Activated CD4-positive, alpha-beta T cell treated with anti-CD3 and anti-CD28 coated beads, Interleukin-2, amount 50 U/mL, for 1 hour (primary cell): ENCODE data around the gene CDYL.
"Not testable (repeated sequence)": the region's sequence is repeated elsewhere in the genome, so short reads cannot be mapped to it uniquely, and the experiment has no call there.

Experiments
- DNase-seq: peaks from one replicate; pipeline ENCODE4 v3.0.0-alpha.2; 2020

The CDYL gene

DNA sequence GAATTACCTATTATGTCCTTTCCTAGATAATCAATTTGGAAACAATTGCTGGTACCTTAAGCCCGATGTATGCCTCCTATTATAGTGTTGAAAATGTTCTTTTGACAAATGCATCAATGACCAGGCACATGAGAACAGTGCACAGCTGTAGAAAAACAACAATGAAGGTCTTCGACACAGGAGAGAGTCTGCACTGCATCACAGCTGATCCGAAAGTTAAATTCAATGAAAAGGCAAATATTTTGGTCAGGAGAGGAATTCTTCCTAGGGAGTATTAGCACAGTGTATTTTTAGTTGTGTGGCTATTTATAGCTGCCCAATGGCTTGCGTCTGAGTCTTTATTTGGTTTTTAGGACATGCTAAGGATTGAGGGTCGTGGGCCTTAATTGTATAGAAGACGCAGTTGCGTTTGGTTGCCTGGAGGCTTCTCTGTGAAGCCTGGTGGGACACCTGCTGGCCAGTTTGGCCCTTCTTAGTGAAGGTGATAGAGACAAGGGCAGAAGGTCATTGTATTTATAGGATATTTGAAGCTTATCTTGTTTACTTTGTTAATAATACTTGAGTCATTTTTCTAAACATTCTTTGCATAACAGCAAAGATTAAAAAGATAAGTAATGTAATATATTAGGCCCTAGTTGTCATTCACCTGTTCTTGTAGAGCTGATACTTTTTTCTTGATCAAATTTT, 72.3 kb downstream of the CDYL start:
- DNase-seq = no peak

DNA sequence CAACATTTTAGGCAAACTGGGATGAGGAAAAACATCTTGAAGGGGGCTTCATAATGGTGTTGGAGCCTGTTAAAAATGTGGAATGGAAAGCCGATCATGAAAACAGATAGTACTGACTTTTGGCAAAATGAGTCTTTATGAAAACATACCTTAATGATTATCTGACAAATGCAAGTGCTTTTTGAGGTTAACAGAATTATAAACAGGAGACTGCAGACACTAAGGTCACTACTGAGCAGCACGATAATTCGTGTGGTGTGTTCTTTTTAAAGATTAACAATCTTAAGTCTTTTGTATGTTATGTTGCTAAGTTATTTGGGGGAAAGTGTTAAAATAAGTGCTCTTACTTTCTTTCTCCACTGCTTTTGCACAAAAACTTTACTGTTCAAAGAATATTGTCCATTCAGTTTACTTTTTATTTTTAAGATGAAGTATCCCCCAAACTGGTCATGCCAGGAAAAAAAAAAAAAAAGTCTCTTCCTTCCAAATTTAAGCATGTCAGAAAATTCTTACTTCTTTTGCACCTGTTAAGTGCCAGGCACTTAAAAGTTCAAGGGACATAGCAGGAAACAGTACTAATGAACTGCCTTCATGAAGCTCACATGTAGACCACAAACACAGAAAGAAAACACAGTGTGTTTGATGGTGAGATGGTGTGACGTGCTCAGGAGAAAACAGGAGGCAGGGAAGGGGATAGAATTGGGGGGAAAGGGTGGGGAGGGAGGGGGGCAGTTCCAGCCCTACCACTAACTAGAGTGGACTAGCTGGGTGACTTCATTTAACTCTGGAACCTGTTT, 73.2 kb downstream of the CDYL start:
- DNase-seq = no peak

DNA sequence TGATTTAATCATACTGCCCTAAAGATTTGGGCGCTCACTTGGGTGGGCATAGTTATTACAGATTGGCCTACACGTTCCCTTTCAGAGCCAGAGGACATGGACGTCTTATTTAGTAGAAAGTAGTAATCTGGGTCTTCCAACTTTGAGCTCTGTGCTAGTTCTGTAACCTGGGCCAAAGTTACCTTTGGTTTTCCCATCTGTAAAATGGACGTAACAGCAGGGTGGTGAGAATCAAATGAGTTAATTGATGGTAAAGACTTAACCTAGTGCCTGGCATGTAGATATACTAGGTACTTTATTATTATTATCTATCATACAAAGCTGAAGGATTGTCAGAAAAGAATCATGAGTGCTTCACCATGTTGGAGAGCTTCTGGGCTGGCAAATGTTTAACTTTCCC, 74.8 kb downstream of the CDYL start:
- no peak for DNase-seq

DNA sequence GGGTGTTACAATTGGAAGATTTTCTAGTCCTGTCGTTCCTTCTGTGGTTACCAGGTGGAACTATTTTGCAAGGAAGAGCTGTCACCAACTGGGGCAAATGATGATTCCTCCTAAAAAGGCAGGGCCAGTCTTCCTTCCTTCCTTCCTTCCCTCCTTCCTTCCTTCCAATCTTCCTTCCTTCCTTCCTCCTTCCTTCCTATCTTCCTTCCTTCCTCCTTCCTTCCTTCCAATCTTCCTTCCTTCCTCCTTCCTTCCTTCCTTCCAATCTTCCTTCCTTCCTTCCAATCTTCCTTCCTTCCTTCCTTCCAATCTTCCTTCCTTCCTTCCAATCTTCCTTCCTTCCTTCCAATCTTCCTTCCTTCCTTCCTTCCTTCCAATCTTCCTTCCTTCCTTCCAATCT, 76.0 kb downstream of the CDYL start:
- DNase-seq = not testable (repeated sequence)

DNA sequence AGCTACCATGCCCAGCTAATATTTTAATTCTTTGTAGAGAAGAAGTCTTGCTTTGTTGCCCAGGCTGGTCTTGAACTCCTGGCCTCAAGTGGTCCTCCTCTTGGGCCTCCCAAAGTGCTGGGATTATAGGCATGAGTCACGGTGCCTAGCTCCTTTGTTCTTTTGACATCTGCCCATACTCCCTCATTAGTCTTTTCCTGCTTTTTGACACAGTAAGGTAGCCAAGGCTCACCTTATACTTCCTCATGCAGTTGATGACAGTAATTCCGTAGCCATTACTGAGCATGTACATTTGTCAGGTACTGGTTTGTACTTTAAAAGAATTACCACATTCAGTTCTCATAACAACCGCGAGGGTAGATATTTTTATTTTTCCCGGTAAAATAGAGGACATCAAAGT, 76.7 kb downstream of the CDYL start:
- DNase-seq = no peak

DNA sequence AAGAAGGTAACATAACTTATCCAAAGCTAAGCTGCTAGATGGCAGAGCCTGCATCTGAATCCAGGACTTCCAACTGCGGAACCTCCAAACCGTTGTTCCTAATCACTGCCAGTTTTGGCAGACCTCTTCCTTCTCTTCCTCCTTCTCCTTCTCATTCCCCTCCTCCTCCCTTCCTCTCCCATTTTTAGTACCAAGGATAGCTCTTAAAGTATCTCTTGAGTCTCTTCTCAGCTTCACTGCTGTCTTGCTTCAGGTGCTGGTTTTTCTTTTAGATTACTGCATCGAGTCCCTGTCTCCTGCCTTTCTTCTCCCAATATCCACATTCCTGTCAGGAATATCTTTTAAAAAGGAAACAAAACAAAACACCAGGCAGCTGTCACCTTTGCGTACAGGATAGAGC, 77.1 kb downstream of the CDYL start:
- no peak for DNase-seq

DNA sequence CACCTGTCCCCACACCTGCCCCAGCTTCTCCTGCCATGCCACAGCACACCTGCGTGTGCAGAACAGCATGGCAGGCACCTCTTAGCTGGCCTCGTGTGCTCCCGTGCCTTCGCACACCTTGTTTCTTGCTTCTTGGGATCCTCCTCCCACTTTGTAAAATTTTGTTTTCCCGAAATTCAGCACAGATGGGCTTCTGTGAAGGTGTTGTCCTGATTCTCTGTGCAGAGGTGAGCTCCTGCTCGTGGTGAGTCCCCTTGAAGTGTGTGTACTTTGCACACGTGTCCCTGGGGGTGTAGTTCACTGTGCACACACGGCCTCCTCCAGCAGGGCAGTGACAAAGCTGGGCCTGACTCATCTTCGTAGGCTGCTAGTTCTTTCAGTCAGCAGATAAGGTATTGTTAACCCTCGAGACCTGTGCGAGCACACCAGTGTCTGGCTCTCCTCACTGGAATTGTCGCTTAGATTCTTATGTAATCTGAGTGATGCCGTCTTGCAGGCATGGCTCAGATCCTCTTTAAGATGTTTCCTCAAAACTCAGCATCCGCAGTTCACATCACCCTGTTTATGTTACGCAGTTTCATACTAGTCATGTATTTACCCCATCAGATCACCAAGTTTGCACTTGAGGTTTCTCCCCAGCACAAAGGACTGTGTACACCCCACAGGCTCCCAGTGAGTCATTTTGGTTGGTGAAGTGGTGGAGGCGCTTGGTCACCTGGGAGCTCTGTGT, 77.7 kb downstream of the CDYL start:
- no peak for DNase-seq

DNA sequence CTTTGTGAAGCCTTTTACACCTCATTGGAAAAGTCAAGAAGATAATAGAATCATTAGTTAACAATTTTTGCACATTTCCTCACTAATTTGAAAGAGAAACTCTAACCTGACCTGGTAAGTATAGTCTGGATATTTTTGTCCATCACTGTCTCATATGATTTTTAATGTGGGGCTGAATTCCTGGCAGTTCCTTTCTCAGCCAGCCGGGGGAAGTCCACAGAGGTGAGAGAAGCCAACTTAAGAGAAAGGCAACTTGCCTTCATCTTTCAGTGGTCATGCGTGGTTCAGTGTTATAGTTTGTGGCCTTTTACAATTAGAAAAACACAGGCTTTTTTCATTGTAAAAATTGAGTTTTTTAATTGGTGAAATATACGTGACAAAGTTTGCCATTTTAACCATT, 80.6 kb downstream of the CDYL start:
- DNase-seq = no peak

DNA sequence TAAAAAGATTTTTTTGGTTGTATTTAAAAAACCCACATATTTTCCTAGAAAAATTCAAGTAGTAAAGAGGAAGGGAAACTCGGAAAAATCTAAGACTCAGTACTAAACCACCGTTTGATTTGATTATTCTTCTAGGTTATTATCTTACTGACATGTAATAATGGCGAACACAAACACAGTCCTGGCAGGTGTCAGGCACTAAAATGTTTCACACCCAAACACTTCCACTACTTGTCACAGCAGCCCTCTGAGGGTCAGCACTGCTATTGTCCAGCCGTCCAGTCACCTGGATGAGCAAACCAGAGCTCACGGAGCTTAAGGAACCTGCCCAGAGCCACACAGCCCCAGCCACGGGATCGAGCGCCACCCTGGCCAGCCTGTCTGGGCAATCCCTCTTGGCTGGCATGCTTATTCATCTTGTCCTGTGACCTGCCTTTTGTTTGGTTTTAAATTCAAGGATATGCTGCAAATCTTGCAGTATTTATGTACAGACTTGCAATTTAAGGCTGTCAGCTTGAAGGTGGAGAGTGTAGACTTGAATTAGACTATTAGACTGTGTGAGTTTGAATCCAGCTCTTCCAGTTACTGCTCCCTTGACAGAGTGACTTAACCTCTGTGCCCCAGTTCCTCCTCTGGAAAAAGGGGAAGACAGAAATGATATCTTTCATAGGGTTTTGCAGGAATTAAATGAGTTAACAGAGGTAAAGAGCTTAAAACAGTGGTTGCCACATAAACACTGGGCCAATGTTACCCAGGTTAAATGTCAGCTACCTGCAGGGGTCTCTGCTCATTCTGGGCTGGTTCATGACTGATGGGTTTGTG, 82.2 kb downstream of the CDYL start:
- DNase-seq = no peak

DNA sequence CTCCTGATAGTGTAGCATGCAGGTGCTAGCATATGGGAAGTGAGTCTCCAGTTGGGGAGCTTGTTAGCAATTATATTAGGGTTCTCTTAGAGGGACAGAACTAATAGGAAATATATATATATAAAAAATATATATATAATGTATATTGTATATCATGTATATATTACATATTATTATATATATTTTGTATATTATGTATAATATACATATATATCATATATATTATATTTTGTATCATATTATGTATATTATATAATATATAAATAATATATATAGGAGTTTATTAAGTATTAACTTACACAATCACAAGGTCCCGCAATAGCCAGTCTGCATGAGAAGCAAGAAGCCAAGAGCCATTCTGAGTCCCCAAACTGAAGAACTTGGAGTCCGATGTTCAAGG, 84.2 kb downstream of the CDYL start:
- DNase-seq = no peak

DNA sequence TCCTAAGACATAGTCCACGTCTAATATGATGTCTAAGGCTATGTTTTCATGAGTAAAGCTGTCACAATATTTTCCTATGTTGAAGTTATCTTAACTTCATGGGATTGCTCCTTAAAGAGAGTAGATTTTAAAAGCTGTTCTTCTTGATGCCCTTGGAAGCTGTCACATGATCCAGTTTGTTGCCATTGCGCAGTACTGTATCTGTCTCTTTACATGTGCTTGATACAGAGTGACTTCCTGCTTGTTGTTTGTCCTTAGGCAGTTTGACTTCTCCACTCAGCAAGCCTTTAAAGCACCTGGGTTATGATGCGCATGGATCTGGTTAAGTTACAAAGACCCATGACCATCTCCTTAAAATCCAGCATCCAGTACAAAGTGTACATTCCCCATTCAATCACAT, 85.4 kb downstream of the CDYL start:
- DNase-seq = no peak

DNA sequence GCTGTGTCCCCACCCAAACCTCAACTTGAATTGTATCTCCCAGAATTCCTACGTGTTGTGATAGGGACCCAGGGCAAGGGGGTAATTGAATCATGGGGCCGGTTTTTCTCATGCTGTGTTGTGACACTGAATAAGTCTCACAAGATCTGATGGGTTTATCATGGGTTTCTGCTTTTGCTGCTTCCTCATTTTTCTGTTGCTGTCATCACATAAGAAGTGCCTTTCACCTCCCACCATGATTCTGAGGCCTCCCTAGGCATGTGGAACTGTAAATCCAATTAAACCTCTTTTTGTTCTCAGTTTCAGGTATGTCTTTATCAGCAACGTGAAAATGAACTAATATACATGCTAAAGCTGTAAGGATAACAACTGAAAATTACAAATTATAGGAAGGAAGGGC, 88.3 kb downstream of the CDYL start:
- no peak for DNase-seq

DNA sequence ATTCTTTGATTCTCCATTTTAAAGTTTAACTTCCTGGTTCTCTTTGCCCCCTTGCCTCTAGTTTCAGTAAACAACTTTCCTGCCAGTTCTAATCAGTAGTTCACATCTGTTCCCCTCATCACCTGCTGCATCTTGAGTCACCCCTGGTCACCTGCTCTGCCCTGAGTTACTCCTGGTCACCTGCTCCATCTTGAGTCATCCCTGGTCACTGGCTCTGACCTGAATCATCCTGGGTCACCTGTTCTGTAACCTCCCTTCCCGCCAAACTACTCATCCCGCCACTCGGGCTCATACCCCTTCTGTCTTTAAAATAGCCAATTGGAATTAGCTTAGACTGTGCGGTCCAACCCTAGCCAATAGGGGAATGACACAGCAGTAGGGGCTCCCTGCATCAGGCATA, 88.8 kb downstream of the CDYL start:
- DNase-seq = not testable (repeated sequence)

DNA sequence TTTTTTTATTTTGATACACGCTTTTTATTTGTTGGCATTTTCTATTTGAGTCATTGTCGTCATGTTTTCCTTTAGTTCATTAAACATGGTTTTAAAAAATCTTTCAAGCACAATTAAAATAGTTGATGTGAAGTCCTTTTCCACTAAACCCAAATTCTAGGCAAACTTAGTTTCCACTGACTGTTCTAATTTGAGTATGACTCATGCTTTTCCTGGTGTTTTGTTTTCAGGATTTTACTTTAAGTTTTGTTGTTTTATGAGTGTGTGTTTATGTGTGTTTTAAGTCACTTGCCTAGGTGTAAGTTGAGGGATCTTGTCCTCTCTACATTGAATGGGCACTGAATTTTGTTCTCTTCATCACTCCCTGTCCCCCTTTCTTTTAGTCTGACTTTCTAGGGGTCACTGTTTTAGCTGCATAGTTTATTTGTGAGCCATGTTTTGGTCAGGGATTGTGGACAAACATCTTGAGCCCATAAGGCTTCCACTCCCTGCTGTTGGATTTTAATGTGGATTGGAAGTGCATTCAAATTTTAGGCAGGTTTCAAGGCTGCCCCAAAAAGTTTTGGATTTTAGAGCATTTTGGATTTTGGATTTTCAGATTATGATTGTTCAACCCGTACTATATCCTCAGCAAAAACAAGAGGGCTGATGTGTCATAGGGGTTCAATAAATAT, 94.8 kb downstream of the CDYL start:
- DNase-seq = no peak

DNA sequence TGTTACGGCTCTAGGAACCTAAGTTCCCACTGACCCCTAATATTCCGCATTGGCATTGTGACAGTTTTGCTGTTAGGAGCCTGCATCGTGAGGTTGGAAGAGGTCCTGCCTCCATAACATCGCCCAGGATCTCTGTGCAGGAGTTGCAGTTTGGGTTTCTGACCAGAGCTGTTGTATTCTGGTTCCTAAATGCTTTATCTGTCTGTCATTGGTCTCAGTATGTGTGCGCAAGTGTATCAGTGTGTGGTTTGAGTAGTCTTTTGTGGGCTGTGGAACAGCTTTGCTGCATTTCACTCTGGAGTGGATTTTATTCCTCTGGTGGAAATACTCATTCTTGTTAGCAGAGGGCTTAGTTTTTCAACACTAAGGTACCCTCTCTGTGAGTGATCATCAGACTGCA, 95.6 kb downstream of the CDYL start:
- no peak for DNase-seq

DNA sequence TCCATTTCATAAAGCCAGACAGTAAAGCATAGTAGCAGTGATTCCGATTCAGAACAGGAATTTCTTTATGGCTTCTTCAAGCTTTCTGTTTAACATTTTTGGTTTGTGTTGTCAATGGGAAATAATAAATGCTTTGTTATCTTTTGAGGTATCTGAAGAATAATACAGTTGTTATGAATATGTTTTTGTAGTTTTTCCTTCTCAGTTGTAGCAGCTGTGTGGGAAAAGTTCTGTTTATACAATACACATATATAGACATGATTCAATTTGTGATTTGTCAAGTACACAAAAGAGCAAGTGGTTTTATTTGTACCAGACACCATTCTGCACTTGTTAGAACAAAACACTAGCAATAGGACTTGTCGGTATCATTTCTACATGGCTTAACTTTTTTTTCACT, 96.6 kb downstream of the CDYL start:
- DNase-seq = no peak

DNA sequence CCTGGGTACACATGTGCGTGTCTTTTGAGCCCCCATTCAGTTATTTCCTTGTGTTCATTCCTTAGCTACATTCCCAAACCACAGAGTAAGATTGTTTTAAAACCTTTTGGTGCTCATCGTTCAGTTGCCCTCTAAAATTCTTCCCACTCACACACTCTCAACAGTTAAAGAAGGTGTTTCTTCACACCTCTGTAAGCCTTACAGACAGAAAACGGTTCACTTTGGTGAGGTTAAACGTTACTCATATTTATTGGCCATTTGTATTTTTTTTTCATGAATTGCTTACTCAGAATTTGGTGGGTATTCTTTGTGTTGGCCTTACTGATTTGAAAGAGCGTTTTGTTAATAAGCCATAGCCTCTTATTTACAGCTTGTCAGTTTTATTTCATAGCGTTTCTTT, 97.7 kb downstream of the CDYL start:
- DNase-seq = no peak

DNA sequence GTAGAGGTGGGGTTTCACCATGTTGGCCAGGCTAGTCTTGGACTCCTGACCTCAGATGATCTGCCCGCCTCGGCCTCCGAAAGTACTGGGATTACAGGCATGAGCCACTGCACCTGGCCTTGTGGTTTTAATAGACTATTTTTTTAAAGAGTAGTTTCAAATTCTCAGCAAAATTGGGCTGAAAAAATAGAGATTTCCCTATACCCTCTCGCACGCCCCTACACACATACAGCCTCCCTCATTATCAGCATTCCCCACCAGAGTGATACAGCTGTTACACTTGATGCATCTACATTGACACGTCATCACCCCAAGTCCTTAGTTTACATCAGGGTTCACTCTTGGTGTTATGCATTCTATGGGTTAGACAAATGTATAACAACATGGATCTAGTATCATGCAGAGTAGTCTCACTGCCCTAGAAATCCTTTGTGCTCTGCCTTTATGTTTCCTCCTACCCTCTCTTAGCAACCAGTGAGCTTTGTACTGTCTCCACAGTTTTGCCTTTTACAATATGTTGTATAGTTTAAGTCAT, 103.6 kb downstream of the CDYL start:
- DNase-seq = no peak

DNA sequence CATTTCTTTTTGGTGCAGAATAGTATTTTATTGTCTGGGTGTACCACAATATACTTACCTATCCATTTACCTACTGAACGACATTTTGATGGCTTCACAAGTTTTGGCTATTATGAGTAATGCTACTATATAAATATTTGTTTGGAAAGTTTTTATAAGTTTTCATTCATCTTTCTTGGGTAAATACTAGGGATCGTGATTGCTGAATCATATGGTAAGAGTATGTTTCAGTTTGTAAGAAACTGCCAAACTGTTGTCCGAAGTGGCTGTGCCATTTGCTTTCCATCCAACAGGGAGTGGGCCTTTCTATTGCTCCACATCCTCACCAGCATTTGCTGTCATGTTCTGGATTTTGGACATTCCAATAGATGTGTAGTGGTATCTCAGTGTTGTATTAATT, 104.2 kb downstream of the CDYL start:
- no peak for DNase-seq

DNA sequence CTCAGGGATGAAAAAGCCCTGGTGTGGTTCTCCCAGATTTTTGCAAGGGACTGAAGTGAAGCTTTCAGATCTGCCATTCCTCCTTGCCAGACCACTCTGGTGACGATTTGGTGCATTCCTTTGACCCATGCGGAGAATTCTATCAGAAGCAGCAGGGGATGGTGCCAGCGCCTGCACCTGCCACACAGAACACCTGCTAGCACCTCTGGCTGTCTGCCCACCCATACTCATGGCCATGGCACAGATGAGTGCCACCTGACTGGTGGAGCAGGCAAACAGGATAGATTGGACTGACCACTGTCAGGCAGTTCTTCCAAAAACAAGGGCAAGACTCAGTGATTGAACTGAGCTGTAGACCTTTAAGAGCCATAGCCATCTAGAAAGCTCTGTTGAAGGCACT, 107.1 kb downstream of the CDYL start:
- DNase-seq = no peak

DNA sequence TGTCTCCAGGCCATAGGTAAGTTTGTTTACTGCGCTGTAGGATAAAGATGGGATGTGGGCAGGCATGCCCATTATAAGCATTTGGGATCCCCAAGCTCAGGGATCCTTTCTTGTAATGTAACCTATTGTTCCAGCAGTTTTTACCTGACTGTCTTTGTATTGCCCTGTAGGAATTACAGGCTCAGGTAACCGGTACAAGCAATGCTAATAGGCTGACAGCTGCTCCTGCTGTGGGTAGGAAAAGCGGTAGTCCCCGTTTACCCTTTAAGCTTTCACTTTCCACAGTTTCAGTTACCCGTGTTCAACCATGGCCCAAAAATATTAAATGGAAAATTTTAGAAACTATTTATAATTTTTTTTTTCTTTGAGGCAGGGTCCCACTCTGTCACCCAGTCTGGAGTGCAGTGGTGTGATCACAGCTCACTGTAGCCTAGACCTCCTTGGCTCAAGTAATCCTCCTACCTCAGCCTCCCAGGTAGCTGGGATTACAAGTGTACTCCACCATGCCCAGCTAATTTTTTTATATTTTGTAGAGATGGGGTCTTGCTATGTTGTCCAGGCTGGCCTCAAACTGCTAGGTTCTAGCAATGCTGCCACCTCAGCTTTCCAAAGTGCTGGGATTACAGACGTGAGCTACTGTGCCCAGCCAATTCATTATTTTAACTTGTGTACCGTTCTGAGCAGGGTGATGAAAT, 108.6 kb downstream of the CDYL start:
- no peak for DNase-seq
